Left ventricle myocardium inferior (tissue), 1 donor: ENCODE measurements around the gene P4HA1. TPM values are rescaled to one million over a fixed set of nuclear protein-coding genes. Genes with fewer than 3 reads are reported as not detected.
"Not testable (repeated sequence)": the region's sequence is repeated elsewhere in the genome, so short reads cannot be mapped to it uniquely, and the experiment has no call there.

Experiments
- DNase-seq: peaks from one replicate; pipeline ENCODE4 v3.0.0-alpha.2; 2020
- H3K27ac ChIP-seq: fragments of 200-600 bp; replicated peaks from 2 replicates; pipeline ENCODE4 v1.8.0; 2021
- H3K27me3 ChIP-seq: fragments of 200-600 bp; 2 replicates; pipeline ENCODE4 v1.8.0; 2021; ENCODE audit warnings: low read depth
- H3K36me3 ChIP-seq: fragments of 200-600 bp; 2 replicates; pipeline ENCODE4 v1.8.0; 2021
- H3K4me1 ChIP-seq: fragments of 200-600 bp; 2 replicates; pipeline ENCODE4 v1.8.0; 2021
- H3K4me3 ChIP-seq: fragments of 200-600 bp; 2 replicates; pipeline ENCODE4 v1.8.0; 2021; ENCODE audit warnings: mild to moderate bottlenecking, moderate library complexity
- H3K9me3 ChIP-seq: fragments of 200-600 bp; replicated peaks from 2 replicates; pipeline ENCODE4 v1.8.0; 2021
- CTCF ChIP-seq: fragments of 200-600 bp; IDR thresholded peaks from 2 replicates; pipeline ENCODE4 v1.8.0; 2021; ENCODE audit warnings: antibody characterized with exemption, mild to moderate bottlenecking, borderline replicate concordance
- intact Hi-C: fragments of 100-400 bp; cut with micrococcal nuclease; formaldehyde crosslinking; loops from one replicate; pipeline ENCODE4 v1.11.0; 2022
- total RNA-seq: library from RNA; stranded (reverse); fragmentation: NEBNext Ultra II Directional; extraction: Animal tissue kit (Norgen Biotek cat#: 25700); gene quantifications from one replicate; pipeline ENCODE4 v1.2.1, GENCODE V29; 2021
- donor health status: DM: no; HTN: yes; CAD: no; lungs with severe emphysema.

The P4HA1 gene
- total RNA-seq, 1 donor from 2014 or later = 97.1 TPM

DNA sequence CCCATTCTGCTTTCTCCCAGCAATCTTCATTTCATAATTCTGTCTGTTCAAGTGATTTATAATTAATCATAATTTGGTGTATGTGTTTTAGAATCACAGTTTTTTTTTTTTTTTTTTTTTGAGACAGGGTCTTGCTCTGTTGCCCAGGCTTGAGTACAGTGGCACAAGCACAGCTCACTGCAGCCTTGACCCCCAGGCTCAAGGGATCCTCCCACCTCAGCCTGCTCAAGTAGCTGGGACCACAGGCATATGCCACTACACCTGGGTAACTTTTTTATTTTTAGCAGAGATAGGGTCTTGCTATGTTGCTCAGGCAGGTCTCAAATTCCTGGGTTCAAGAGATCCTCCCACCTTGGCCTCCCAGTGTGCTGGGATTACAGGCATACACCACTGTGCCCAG is 92.8 kb downstream of the P4HA1 start:
- H3K36me3 ChIP-seq = peaks cover 74% of the 10 kb centered on the region
- no peaks in the 10 kb centered on the region for H3K27me3 ChIP-seq
- no peak for DNase-seq
- no peaks in the 10 kb centered on the region for H3K9me3 ChIP-seq
- no peak for TF ChIP-seq CTCF
- intact Hi-C loops = no loop called here
- no peaks in the 10 kb centered on the region for H3K4me1 ChIP-seq
- H3K27ac ChIP-seq = no peak overlapping the region
- H3K4me3 ChIP-seq = no peak overlapping the region

GRCh38 chr10:73000973-73001372 is 95.7 kb downstream of the P4HA1 start:
- Histone ChIP-seq H3K4me1 (no peaks in the 10 kb centered on the region), H3K36me3 (peaks cover 46% of the 10 kb centered on the region), H3K9me3 (peaks cover 19% of the 10 kb centered on the region), H3K27me3 (no peaks in the 10 kb centered on the region), H3K4me3 (no peak overlapping the region), H3K27ac (no peak overlapping the region)
- intact Hi-C loops = no loop called here
- no peak for TF ChIP-seq CTCF
- no peak for DNase-seq

DNA sequence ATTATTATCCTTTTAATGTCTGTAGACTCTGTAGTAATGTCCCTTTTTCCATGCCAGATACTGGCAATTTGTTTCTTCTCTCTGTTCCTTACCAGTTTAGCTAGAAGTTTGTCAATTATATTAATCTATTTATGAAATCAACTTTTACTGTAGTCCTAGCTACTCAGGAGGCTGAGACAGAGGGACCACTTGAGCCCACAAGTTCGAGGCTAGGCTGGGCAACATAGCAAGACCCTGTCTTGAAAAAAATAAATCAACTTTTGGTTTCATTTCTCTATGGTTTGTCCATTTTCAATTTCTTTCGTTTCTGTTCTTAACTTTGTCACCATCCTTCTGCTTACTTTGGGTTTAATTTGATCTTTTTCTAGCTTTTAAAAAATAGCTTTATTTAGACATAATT is 99.6 kb downstream of the P4HA1 start:
- intact Hi-C loops = no loop called here
- DNase-seq = no peak
- TF ChIP-seq CTCF = no peak
- Histone ChIP-seq H3K4me1 (no peaks in the 10 kb centered on the region), H3K36me3 (peaks cover 8% of the 10 kb centered on the region), H3K27ac (no peak overlapping the region), H3K4me3 (no peak overlapping the region), H3K9me3 (peaks cover 28% of the 10 kb centered on the region), H3K27me3 (no peaks in the 10 kb centered on the region)

- Histone ChIP-seq H3K36me3 (peaks cover 14% of the 10 kb centered on the region), H3K9me3 (peaks cover 28% of the 10 kb centered on the region)
- intact Hi-C loops, DNase-seq, H3K4me1 ChIP-seq, H3K27ac ChIP-seq, H3K4me3 ChIP-seq, H3K27me3 ChIP-seq: not testable (repeated sequence)
Measured at GRCh38 chr10:72995459-72995858, 101.2 kb downstream of the P4HA1 start.

DNA sequence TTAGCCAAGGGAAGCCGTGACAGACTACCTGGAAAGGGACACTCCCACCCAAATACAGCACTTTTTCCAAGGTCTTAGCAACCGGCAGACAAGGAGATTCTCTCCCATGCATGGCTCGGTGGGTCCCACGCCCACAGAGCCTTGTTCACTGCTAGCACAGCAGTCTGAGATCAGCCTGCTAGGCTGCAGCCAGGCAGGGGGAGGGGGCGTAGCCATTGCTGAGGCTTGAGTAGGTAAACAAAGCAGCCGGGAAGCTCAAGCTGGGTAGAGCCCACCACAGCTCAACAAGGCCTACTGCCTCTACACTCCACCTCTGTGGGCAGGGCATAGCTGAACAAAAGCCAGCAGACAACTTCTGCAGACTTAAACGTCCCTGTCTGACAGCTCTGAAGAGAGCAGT is 106.9 kb downstream of the P4HA1 start:
- H3K9me3 ChIP-seq, H3K27me3 ChIP-seq, H3K4me1 ChIP-seq, H3K4me3 ChIP-seq, DNase-seq, H3K27ac ChIP-seq, intact Hi-C loops: not testable (repeated sequence)
- peaks cover 23% of the 10 kb centered on the region for H3K36me3 ChIP-seq

- peaks cover 16% of the 10 kb centered on the region for H3K36me3 ChIP-seq
- DNase-seq, H3K4me3 ChIP-seq, H3K4me1 ChIP-seq, intact Hi-C loops, H3K27me3 ChIP-seq, H3K27ac ChIP-seq: not testable (repeated sequence)
- H3K9me3 ChIP-seq = peaks cover 12% of the 10 kb centered on the region
Measured at GRCh38 chr10:72984618-72985017, 112.0 kb downstream of the P4HA1 start.

DNA sequence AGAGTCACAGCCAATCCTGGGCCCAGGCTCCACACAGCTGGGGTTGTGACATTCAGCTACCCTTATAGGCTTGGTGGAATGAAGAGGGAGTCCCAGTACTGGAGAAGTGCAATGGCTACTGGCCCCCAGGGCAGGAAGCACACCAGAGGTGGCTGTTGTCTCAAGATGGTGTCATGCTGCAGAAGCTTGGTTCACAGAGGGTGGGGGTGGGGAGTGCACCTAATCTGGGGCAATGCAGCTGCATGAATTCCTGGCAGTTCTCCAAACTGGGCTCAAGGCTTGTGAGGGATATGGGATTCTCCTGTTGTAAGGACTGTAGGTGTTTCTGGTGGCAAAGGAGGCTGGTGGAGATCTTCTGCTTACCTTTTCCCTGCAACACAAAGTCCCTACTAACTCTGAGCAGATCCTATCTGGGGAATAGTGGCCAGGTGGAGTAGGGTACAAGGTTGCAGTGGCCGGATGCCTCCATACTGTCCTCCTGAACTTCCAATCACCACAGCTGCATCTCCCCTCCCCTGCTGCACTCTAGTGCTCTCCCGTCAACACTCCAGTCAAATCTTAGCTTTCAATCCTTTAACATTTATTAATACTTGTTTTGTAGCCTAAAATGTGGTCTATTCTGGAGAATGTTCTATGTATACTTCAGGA is 114.7 kb downstream of the P4HA1 start:
- peaks cover 39% of the 10 kb centered on the region for H3K9me3 ChIP-seq
- H3K4me3 ChIP-seq = no peak overlapping the region
- no peaks in the 10 kb centered on the region for H3K27me3 ChIP-seq
- TF ChIP-seq CTCF = no peak
- no peak for DNase-seq
- H3K4me1 ChIP-seq = no peaks in the 10 kb centered on the region
- no peak overlapping the region for H3K27ac ChIP-seq
- intact Hi-C loops = no loop called here
- H3K36me3 ChIP-seq = no peaks in the 10 kb centered on the region
